Fibroblast of skin of left biceps (primary cell): ENCODE results near the gene CST7.
"Not testable (repeated sequence)": the region's sequence is repeated elsewhere in the genome, so short reads cannot be mapped to it uniquely, and the experiment has no call there.

Experiments used
- DNase-seq, 2 experiments: peaks; one replicate each; pipeline ENCODE4 v3.0.0-alpha.2; 2013; ENCODE audit warnings: low read depth in 2 of 2

CST7 gene

DNA sequence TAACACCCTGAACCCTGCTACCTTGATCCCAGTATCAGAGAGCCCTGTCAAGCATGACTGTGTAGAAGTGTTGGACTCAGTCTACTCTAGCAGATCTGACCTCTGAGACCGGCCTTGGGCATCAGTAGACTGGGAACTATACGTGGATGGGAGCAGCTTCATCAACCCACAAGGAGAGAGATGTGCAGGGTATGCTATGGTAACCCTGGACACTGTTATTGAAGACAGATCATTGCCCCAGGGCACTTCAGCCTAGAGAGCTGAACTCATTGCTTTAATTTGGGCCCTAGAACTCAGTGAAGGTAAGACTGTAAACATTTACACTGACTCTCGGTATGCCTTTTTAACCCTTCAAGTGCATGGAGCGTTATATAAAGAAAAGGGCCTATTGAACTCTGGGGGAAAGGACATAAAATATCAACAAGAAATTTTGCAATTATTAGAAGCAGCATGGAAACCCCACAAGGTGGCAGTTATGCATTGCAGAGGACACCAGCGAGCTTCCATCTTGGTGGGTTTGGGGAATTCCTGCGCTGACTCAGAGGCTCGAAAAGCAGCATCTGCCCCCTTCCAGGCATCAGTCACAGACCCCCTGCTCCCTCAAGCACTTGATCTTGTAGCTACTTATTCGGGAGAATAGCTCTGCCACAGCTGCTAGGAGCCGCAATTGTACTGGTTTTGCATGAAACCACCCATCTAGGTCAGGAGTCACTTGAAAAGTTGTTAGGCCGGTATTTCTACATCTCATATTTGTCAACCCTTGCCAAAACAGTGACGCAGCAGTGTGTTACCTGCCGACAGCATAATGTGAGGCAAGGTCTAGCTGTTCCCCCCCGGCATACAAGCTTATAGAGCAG is 19.0 kb upstream of the CST7 start:
- DNase-seq, result not testable (repeated sequence)

DNA sequence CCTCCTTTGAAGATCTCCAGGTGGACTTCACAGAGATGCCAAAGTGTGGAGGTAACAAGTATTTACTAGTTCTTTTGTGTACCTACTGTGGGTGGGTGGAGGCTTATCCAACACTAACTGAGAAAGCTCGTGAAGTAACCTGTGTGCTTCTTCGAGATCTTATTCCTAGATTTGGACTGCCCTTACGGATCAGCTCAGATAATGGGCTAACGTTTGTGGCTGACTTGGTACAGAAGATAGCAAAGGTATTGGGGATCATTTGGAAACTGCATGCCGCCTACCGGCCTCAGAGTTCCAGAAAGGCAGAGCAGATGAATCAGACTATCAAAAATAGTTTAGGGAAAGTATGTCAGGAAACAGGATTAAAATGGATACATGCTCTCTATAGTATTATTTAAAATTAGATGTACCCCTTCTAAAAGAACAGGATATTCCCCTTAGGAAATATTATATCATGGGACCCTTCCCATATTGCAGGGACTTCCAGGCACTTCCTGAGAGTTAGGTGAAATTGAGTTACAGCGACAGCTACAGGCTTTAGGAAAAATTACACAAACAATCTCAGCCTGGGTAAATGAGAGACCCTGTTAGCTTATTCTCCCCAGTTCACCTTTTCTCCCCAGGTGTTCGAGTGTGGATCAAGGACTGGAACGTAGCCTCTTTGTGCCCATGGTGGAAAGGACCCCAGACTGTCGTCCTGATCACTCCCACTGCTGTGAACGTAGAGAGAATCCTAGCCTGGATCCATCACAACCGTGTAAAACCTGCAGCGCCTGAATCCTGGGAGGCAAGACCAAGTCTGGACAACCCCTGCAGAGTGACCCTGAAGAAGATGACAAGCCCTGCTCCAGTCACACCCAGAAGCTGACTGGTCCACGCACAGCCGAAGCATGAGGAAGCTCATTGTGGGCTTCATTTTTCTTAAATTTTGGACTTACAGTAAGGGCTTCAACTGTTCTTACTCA is 18.1 kb upstream of the CST7 start:
- DNase-seq, result not testable (repeated sequence)

DNA sequence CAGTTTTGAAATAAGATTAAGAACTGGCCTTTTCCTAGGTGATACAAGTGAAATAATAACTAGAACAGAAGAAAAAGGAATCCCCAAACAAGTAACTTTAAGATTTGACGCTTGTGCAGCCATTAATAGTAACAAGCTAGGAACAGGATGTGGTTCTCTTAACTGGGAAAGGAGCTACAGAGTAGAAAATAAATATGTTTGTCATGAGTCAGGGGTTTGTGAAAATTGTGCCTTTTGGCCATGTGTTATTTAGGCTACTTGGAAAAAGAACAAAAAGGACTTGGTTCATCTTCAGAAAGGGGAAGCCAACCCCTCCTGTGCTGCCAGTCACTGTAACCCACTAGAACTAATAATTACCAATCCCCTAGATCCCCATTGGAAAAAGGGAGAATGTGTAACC is 17.2 kb upstream of the CST7 start:
- DNase-seq, result not testable (repeated sequence)

DNA sequence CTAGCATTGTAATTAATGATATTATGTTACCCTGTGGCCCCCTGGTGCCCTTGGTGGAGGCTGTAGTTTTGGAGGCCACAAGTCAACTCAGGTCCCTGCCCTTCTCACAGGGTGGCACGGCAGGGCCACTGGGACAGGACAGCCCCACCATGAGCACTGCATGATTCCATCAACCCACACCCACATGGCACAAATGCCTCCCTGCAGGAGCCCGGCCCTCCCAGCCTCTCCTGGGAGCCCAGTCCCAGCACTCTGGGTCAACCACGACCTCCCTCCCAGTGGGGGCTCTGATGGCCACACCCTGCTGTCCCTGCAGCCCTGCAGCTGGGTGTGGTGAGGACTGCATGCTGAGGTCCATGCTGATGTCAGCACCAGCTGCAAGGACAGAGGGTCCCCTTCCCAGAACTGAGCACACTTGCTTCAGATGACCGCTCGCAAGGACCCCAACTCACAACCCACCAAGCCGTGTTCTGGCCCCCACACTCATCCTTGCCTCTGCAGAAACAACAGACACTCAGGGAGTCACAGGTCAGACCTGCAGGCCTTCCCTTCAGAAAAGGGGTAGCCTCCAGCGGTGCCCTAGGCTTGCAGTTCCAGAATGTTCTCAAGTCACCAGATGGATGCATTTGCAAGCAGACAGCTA is 15.7 kb upstream of the CST7 start:
- DNase-seq, result no peak

DNA sequence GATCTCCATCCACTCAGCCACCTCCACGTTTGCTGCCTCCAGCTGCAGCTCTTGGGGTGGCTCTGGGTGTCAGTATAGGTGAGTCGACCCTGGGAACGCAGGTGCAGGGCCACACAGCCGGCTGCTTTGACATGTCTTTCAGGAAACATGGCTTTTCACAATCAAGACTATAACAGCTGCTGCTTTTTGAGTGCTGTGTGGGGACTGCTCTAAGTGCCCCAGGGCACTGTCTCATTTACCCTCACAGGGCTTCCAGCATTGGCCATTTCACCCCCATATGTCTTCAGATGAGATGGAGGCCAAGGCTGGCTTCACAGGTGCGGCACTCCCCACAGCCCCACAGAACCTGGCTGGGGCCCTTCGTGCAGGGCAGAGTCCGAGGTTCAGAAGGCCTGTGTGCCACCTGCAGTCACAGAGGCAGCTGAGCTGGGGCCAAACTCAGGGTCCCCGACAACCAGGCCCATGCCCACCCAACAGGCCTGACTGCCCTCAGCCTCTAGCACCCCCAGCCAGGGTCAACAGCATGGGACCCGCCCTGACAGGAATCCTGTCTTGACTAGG is 14.9 kb upstream of the CST7 start:
- DNase-seq, result no peak

DNA sequence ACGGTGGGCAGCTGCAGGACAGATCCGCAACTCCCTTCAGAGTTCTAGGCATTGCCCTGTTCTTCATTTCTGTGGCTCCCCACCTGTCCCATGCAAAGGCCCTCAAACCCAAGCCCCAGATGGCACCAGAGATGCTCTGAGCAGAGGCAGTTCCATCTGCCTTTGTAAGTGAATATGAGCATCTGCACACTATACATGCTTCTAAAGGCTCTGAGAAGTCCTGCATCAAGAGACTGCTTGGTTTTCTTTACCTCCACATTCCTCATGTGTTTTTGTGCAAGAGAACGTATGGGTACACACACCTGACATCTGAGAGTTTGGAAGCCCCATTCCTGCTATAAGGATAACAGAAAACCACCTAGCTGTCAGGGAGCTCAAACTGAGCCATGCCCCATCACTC is 14.4 kb upstream of the CST7 start:
- DNase-seq, result no peak

DNA sequence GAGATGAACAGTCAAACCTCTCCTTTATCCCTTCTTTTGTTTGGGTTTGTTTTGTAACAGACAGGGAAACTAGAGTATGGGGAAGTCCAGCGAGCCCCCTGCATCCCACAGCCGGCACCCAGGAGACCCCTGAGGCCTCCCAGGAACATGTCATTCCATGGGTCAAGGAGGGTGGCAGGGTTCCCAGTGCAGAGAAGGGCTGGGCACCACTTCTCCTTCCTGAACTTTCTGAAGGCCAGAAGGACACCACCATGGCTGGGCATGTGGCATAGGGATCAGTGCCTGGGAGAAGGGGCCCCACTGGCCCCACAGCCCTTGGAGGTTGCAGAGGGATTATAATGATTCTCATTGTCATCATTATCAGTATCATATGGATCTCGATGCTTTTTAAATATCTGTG is 13.9 kb upstream of the CST7 start:
- no peak for DNase-seq

DNA sequence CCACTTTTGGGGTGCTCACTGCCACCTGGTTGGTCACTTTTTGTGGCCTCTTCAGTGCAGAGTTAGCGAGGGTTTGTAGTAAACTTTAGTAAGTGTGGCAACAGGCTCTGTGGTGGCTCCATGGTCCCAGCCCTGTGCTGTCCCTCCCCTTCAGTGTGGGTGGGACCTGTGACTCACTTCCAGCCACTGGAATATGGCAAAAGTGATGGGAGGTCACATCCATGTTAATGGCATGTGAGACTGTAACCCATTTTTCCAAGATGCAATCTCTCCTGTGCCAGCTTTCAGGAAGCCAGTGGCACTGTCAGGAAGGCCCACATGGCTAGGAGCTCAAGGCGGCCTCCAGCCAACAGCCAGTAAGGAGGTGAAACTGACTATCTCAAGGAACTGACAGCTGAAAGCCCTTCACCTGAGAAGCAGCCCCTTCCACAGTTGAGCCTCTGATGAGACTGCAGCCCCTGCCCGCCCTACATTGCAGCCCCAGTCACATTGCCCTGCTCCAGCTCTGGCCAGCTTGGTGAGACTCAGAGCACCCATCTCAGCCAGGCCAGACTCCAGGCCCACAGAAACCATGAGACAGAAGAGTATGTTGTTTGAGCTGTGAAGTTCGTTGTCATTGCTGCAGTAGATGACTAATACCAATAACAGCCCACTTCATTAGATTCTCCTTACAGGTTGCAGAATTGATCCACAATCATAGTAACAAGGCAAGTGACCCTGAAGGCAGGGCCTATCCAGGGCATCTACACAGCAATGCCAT is 13.1 kb upstream of the CST7 start:
- DNase-seq, result no peak

DNA sequence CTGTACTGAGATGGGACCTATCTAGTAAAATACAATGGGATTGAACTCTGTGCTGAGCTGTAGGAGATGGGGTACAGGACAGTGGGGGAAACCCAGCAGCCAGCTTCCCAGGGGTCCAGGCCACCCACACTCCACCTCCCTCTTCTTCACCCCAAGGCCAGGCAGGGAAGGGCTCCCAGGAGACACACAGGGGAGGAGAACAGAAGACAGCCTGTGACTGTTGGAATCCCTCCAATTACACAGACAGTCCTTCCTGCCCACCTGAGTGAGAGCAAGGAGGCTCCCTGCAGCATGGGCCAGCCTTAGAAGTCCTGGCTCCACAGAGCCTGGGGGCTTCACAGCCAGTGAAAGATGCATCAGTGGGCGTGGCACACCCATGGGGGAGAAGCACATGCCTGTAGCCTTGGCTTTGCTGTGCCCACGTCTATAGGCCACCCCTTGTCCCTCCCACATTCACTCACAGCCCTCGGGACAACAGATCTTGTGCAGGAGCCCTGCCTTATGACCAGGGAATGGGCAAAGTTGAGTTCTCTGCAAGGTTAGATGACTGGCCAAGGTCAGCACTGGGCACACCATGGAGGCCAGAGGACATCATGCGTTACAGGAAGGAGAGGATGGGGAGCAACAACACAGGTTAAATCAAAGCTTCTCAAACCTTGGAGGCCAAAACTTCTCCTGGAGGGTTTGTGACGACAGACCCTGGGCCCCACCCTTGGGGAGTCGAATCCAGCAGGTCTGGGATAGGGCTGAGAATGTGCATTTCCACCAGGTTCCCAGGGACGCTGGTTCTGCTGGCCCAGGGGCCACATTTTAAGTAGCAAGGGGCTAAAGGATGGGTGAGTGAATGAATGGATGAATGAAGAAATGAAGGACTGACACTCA is 12.3 kb upstream of the CST7 start:
- DNase-seq, result no peak

DNA sequence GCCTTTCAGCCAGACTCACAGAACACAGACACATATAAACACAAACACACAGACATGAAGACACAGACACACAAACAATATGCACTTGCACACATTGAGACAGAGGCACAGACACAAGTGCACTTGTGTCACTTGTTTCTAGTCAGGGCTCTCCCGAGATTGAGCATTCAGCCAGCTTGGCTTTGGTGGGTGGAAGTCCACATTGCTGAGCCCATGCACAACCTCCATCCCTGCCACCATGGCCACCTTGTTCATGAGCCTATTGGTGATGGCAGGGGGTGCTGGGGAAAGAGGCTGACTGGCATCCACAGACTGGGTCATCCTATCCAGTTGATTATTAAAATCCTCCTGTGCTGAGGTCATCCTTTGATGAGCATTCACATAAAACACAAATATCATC is 11.5 kb upstream of the CST7 start:
- DNase-seq, result no peak

DNA sequence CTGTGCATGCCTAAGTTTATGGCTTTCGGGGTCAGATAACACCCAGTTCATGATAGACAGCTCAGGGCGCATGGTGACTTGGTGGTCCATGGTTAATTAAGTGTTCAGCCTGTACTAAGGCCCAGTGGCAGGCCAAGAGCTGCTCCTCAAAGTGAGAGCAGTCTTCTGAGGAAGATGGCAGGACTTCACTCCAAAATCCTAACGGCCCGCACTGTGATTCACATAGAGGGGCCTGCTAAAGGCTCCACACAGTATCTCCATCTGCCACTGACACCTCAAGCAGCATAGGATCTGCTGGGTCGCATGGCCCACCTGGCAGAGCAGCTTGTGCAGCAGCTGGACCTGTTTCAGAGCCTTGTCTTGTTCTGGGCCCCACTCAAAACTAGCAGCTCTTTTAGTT is 10.6 kb upstream of the CST7 start:
- DNase-seq, result no peak

DNA sequence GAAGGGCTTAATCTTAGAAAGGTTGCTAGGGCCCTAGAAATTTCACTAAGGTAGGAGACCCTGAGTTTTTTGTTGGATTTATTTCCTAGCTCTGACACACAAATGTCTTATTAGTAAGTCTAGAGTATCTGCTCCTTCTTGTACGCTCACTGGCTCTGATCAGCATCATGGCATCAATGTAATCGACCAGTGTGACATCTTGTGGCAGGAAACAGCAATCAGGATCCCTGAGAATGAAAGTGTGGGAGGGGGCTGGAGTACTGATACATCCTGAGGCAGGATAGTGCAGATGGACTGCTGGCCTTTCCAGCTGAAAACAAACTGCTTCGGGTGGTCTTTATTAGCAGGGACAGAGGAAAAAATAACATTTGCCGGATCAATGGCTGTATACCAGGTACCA is 10.0 kb upstream of the CST7 start:
- DNase-seq, result no peak

DNA sequence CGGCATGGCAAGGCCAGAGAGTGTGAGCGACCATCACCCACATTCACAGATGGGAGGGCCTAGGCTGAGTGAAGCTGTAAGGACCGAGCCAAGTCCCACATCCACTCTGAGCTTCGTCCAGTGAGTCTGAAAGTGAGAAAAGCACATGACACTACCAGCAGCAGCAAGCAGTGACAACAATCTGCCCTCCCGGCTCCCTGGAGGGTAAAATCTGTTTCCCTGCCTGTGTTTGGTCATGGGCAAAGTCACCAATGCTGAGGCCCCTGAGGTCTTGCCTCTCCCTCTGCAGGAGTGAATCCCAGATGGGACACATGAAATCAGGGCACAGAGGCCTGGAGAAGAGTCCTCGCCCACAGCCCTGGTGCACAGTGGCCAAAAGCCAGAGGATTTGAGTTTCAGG is 6.4 kb upstream of the CST7 start:
- DNase-seq, result no peak

DNA sequence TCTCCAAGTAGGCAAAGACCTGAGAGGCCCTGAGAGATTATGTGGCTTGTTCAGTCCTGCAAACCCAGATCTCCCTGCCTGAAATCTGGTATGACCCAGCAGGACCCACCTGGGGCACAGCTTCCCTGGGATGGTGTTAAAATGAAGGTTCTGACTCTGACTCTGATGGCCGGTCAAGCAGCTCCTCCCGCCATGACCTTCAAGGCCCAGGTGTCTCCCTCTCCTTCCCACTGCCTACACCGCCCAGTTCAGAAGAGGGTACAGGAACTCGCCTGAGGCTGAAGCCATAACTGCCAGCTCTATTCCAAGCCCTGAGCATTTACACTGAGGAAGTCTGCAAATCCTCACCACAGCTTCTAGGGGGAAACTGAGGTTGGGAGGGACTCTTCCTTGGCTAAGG is 5.9 kb upstream of the CST7 start:
- no peak for DNase-seq

DNA sequence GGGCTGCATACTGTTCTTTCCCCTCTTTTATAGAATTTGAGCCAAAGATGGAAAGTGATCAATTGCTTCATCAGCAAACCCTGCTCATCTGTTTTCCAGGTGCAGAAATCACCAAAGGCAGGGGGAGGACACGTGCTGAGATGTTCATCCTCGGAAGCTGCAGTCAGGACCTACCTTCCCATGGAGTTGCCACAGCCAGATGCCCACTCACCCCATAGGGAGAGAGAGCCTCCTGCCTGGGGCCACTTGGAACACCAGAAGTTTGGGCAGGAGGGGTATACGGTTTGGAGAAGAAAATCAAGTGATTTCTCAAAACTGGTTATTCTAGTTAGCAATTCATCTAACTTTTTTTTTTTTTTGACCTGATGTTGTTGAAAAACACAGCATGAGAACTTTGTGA is 5.3 kb upstream of the CST7 start:
- no peak for DNase-seq

DNA sequence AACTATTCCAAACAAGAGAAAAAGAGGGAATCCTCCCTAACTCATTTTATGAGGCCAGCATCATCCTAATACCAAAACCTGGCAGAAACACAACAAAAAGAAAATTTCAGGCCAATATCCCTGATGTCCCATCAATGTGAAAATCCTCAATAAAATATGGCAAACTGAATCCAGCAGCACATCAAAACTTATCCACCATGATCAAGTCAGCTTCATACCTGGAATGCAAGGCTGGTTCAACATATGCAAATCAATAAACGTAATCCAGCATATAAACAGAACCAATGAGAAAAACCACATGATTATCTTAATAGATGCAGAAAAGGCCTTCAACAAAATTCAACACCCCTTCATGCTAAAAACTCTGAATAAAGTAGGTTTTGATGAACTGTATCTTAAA is 2.7 kb upstream of the CST7 start:
- DNase-seq, result not testable (repeated sequence)

DNA sequence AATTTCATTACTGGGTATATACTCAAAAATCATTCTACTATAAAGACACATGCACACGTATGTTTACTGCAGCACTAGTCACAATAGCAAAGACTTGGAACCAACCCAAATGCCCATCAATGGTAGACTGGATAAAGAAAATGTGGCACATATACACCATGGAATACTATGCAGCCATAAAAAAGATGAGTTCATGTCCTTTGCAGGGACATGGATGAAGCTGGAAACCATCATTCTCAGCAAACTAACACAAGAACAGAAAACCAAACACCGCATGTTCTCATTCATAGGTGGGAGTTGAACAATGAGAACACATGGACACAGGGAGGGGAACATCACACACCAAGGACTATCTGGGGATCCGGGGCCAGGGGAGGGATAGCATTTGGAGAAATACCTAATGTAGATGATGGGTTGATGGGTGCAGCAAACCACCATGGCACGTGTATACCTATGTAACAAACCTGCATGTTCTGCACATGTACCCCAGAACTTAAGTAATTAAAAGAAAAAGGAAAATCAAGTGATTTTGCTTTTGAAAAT is 602 bp upstream of the CST7 start:
- not testable (repeated sequence) for DNase-seq

DNA sequence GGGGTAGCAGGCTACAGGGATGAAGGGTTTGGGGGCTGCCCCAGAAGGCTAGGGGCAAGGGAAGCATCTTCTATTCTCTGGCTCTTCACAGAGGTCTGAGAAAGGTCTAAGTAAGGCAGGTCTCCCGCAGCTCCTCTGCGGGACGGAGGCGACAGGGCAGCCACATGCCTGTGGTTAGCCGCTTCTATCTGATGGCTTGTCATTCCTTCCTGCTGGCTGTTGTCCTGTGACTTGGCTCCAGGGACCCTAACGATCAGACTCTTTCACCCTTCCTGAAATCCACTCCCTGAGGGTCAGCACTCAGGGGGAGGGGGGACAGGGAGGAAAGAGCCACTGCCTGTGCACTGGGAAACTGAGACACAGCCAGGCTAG is 673 bp downstream of the CST7 start:
- no peak for DNase-seq

DNA sequence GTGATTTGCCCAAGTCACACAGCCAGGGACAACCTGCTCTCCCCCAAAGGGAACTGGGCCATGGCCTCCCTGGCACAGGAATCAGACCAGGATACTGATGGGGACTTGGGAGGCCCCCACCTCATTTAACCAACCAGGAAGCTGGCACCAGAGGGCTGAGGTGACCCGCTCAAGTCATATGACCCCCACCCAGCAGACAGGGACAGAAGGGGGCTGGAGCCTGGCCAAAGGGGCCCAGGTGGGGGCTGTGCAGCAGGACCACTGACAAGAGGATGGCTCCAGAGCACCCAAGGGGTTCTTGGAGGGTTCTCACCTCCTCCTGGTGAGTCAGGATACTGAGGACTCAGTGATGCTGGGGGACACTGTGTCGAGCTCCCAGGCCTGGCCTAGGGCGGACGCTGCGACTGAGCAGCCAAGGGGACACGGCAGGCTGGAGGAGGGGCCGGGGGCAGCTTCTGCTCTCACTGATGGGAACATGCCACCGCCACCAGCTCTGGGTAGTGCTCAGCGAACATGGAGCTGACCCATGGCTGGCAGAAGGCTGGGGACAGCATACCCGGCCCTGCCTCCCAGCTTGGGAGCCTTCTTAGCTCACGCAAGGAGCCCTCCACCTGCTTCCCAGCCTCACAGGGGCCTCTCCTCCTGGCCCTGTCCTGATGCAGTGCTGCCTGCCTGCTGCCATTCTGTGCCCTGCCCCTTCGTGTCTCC is 1.2 kb downstream of the CST7 start:
- DNase-seq, result no peak
